Stimulated activated CD8-positive, alpha-beta memory T cell treated with anti-CD3 and anti-CD28 coated beads, Interleukin-2, amount 100 ng/mL, for 1 hour (primary cell): ENCODE measurements around the gene IL5.
"Not testable (repeated sequence)": the region's sequence is repeated elsewhere in the genome, so short reads cannot be mapped to it uniquely, and the experiment has no call there.

Experiments used
- DNase-seq, 2 donors: peaks; one replicate each; pipeline ENCODE4 v3.0.0-alpha.2; 2020; ENCODE audit warnings: low read depth in 2 of 2

The IL5 gene

GRCh38 chr5:132543472-132544201, at the start of gene IL5:
TSS of gene IL5 (minus strand) at chr5:132543522. CDS start at chr5:132543478, 44 bp downstream.
- DNase-seq: no peak

GRCh38 chr5:132592521-132592920, 49.2 kb upstream of the IL5 start:
- no peak for DNase-seq

- no peak for DNase-seq
Observed at GRCh38 chr5:132591145-132591544, 47.8 kb upstream of the IL5 start.

- DNase-seq: no peak
Observed at GRCh38 chr5:132589467-132589866, 46.1 kb upstream of the IL5 start.

- no peak for DNase-seq
Observed at GRCh38 chr5:132586063-132586462, 42.7 kb upstream of the IL5 start.

GRCh38 chr5:132584560-132584959, 41.2 kb upstream of the IL5 start:
- DNase-seq: not testable (repeated sequence)

- DNase-seq: no peak
Observed at GRCh38 chr5:132576123-132576522, 32.8 kb upstream of the IL5 start.

- no peak for DNase-seq
Observed at GRCh38 chr5:132566657-132567056, 23.3 kb upstream of the IL5 start.

GRCh38 chr5:132564555-132564954, 21.2 kb upstream of the IL5 start:
- DNase-seq: not testable (repeated sequence)

GRCh38 chr5:132561601-132562000, 18.3 kb upstream of the IL5 start:
- no peak for DNase-seq

- DNase-seq: no peak
Observed at GRCh38 chr5:132559383-132560060, 16.2 kb upstream of the IL5 start.

GRCh38 chr5:132557478-132558172, 14.3 kb upstream of the IL5 start:
- no peak for DNase-seq

GRCh38 chr5:132556763-132557477, 13.6 kb upstream of the IL5 start, which contains the start of gene RAD50:
TSS of gene RAD50 (plus strand) at chr5:132556977. CDS start at chr5:132557325, 348 bp downstream.
- DNase-seq: peak; percentile 80 to 81

GRCh38 chr5:132556153-132556762, 12.9 kb upstream of the IL5 start:
- DNase-seq: no peak

- no peak for DNase-seq
Observed at GRCh38 chr5:132549576-132549975, 6.3 kb upstream of the IL5 start.

GRCh38 chr5:132548834-132549233, 5.5 kb upstream of the IL5 start:
- not testable (repeated sequence) for DNase-seq

- no peak for DNase-seq
Observed at GRCh38 chr5:132547269-132547668, 3.9 kb upstream of the IL5 start.

- no peak for DNase-seq
Observed at GRCh38 chr5:132546108-132546507, 2.8 kb upstream of the IL5 start.

- DNase-seq: no peak
Observed at GRCh38 chr5:132540764-132541163, 2.6 kb downstream of the IL5 start.

- no peak for DNase-seq
Observed at GRCh38 chr5:132540149-132540548, 3.2 kb downstream of the IL5 start.

- DNase-seq: no peak
Observed at GRCh38 chr5:132539716-132540115, 3.6 kb downstream of the IL5 start.

GRCh38 chr5:132530946-132531345, 12.4 kb downstream of the IL5 start:
- DNase-seq: no peak
